ENCODE measurements around the gene ABHD16B. TPM values are rescaled to one million over a fixed set of nuclear protein-coding genes. Genes with fewer than 3 reads are reported as not detected.
A peak's percentile ranks its signal among the peaks of the same experiment; 100 is the strongest.

ABHD16B gene
- total RNA-seq, 1 experiment from 2014 or later: 0.24 TPM

DNA sequence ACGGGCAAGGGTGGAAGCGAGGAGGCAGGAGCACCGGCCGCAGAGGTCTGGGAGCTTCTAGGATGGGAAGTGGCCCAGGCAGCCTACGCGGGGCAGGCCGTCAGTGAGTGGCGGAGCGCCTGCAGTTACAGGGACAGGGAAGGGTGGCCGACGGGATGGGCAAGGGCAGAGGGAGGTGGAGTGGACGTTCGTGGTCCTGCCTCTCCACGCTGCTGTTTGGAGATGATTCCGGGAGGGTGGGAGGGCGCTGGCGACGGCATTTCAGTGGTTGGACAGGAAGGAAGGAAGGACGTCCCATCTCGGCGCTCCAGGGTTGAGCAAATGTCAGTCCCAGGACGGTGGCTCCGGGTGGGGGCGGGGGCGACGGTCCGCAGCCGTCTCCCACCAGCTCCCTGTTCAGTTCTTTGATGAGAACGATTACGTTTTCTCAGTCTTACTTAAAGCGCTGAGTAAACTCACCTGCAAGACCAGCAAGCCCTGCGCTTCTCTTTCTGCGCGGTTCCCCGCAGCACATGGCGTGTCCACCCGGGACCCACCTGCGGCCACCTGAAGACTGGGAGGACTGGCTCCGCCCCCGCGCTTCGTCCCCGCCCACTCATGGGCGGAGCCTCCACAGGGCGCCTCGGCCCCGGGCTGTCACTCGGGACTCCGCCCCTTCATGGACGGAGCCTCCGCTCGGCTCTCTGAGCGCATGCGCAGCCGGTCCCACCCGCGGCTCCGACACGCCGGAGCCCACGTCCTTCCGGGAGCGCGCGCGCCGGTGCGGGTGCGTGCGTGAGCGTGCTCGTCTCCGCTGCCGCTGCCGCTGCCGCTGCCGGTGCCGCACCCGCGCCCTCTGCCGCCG, 33.3 kb downstream of the ABHD16B start, which contains the start of gene DNAJC5:
Gene DNAJC5 (plus strand): TSS at position 769 of the 844 bp plus-strand sequence. CDS start 33,220 bp downstream, outside the sequence.
- DNase-seq: peak; percentile 99
- intact Hi-C loops (cut with micrococcal nuclease; ENCODE audit: unreplicated experiment): loop anchor here (10.0 kb wide), 1 partner anchor 160 kb away; no protein-coding TSS in a partner anchor
- Mint-ChIP-seq H3K36me3 (ENCODE audit: insufficient read depth, unreplicated experiment) (peaks cover 80% of the 10 kb centered on the region), H3K9me3 (ENCODE audit: low read depth, unreplicated experiment) (no peaks in the 10 kb centered on the region), H3K27ac (ENCODE audit: unreplicated experiment) (peak within 1 kb of the TSS; percentile 63), H3K27me3 (ENCODE audit: unreplicated experiment) (no peaks in the 10 kb centered on the region), H3K4me3 (ENCODE audit: low read depth, unreplicated experiment) (peak within 1 kb of the TSS; percentile 72), H3K4me1 (ENCODE audit: low read depth, unreplicated experiment) (peaks cover 43% of the 10 kb centered on the region)
- TF ChIP-seq, protein P1, sequence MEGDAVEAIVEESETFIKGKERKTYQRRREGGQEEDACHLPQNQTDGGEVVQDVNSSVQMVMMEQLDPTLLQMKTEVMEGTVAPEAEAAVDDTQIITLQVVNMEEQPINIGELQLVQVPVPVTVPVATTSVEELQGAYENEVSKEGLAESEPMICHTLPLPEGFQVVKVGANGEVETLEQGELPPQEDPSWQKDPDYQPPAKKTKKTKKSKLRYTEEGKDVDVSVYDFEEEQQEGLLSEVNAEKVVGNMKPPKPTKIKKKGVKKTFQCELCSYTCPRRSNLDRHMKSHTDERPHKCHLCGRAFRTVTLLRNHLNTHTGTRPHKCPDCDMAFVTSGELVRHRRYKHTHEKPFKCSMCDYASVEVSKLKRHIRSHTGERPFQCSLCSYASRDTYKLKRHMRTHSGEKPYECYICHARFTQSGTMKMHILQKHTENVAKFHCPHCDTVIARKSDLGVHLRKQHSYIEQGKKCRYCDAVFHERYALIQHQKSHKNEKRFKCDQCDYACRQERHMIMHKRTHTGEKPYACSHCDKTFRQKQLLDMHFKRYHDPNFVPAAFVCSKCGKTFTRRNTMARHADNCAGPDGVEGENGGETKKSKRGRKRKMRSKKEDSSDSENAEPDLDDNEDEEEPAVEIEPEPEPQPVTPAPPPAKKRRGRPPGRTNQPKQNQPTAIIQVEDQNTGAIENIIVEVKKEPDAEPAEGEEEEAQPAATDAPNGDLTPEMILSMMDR (IDR thresholded peaks at IDR 0.05; ENCODE audit: unreplicated experiment): no peak
- CTCF ChIA-PET: interaction anchor here (1.1 kb wide), 1 partner anchor 29 kb away, joined by 5 read pairs; the partner anchor contains the start of gene TPD52L2
- BruUV-seq (replicated peaks): no TSS peak

- TF ChIP-seq, protein P1 (IDR thresholded peaks at IDR 0.05; ENCODE audit: unreplicated experiment): no peak
- peaks cover 35% of the 10 kb centered on the region for H3K4me1 Mint-ChIP-seq (ENCODE audit: low read depth, unreplicated experiment)
- H3K27me3 Mint-ChIP-seq (ENCODE audit: unreplicated experiment): no peaks in the 10 kb centered on the region
- intact Hi-C loops (cut with micrococcal nuclease; ENCODE audit: unreplicated experiment): loop anchor here (10.0 kb wide), 1 partner anchor 159 kb away; no protein-coding TSS in a partner anchor
- peak overlapping the region; percentile 63 for H3K27ac Mint-ChIP-seq (ENCODE audit: unreplicated experiment)
- H3K4me3 Mint-ChIP-seq (ENCODE audit: low read depth, unreplicated experiment): peak overlapping the region; percentile 72
- no peak for DNase-seq
- CTCF ChIA-PET: interaction anchor here (0.6 to 1.8 kb wide), 6 partner anchors 13 to 357 kb away, joined by 3 to 7 read pairs (median 3); partner anchors contain the start of genes ARFRP1 and ZGPAT
- H3K9me3 Mint-ChIP-seq (ENCODE audit: low read depth, unreplicated experiment): no peaks in the 10 kb centered on the region
- H3K36me3 Mint-ChIP-seq (ENCODE audit: insufficient read depth, unreplicated experiment): peaks cover 74% of the 10 kb centered on the region
- BruUV-seq (replicated peaks): no TSS peak
Measured at GRCh38 chr20:63895202-63895951, 34.1 kb downstream of the ABHD16B start.

DNA sequence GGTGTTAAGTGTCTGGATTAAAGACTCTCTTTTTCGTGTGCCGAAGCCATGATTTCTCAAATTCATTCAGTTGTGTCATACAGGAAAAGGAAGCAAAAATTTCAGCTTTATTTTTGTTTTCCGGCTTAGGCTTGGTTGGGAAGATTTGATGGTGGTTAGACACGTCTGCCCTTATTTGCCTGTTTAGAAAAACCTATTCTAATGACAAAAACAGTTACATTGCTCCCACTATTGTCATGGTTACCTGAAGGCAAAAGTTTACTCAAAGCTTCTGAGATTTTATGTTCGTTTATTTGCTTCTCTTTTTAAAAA, 34.6 kb downstream of the ABHD16B start:
- Mint-ChIP-seq H3K27me3 (ENCODE audit: unreplicated experiment) (no peaks in the 10 kb centered on the region), H3K9me3 (ENCODE audit: low read depth, unreplicated experiment) (no peaks in the 10 kb centered on the region), H3K27ac (ENCODE audit: unreplicated experiment) (peak overlapping the region; percentile 63), H3K4me3 (ENCODE audit: low read depth, unreplicated experiment) (peak overlapping the region; percentile 72), H3K36me3 (ENCODE audit: insufficient read depth, unreplicated experiment) (peaks cover 70% of the 10 kb centered on the region), H3K4me1 (ENCODE audit: low read depth, unreplicated experiment) (peaks cover 35% of the 10 kb centered on the region)
- TF ChIP-seq, protein P1 (IDR thresholded peaks at IDR 0.05; ENCODE audit: unreplicated experiment): no peak
- BruUV-seq (replicated peaks): TSS peak; percentile 50
- intact Hi-C loops (cut with micrococcal nuclease; ENCODE audit: unreplicated experiment): loop anchor here (10.0 kb wide), 1 partner anchor 159 kb away; no protein-coding TSS in a partner anchor
- CTCF ChIA-PET: interaction anchor here (0.6 to 1.8 kb wide), 6 partner anchors 12 to 358 kb away, joined by 3 to 7 read pairs (median 3); partner anchors contain the start of genes ARFRP1 and ZGPAT
- no peak for DNase-seq

Data from Calu3 (cell line).